GM12878 (cell line): ENCODE measurements around the gene CBFA2T3. TPM values are rescaled to one million over a fixed set of nuclear protein-coding genes. Genes with fewer than 3 reads are reported as not detected.

Source experiments
- ATAC-seq: fragments of 200-7000 bp; cut with Tn5 transposase; 3 replicates; pipeline ENCODE4 v1.9.1; 2020; ENCODE audit warnings: mild to moderate bottlenecking, moderate library complexity
- BruUV-seq: library from RNA; stranded (reverse); fragments of 400-500 nt; replicated peaks from 2 replicates; lab custom pipeline; 2021; lab: Mats Ljungman, UMichigan
- CTCF ChIA-PET: fragments of 300-600 bp; sonication (Branson Sonifier 250); formaldehyde crosslinking; extraction: SDS; loops from one replicate; lab custom pipeline; 2021; ENCODE audit warnings: inconsistent platforms; lab: Yijun Ruan, JAX
- POLR2A ChIA-PET: fragments of 350-600 bp; formaldehyde crosslinking; extraction: SDS; loops from one replicate; lab custom pipeline; 2021; ENCODE audit warnings: inconsistent platforms; lab: Charles Lee
- RAD21 ChIA-PET: fragments of 300-600 bp; sonication (Branson Sonifier 250); formaldehyde crosslinking; loops from one replicate; lab custom pipeline; 2023; ENCODE audit warnings: antibody characterized with exemption; ENCODE audit not compliant: unreplicated experiment; lab: Charles Lee
- SMC1A ChIA-PET: fragments of 300-600 bp; sonication (Branson Sonifier 250); formaldehyde crosslinking; loops from one replicate; lab custom pipeline; 2023; ENCODE audit not compliant: unreplicated experiment, uncharacterized antibody; lab: Charles Lee
- DNase-seq: peaks from one replicate; pipeline ENCODE4 v3.0.0-alpha.2; 2011; ENCODE audit warnings: low read depth, low spot score
- FAIRE-seq: peaks from 3 replicates; lab custom pipeline; 2011; peaks lifted over from hg19 to GRCh38; lab: Jason Lieb, UNC
- H2AFZ ChIP-seq: 2 replicates; pipeline ENCODE4 v1.6.0; 2011; ENCODE audit warnings: low read depth, low read length, control low read depth; ENCODE audit not compliant: control insufficient read depth
- H3K27ac ChIP-seq: 2 replicates; pipeline ENCODE4 v1.5.1; 2011; ENCODE audit warnings: control low read depth; ENCODE audit not compliant: control insufficient read depth, insufficient read depth
- H3K27me3 ChIP-seq, 2 experiments: replicated peaks in 1 of 2; 2 replicates each; pipeline versions ENCODE4 v1.6.0 to v1.6.1; 2011; ENCODE audit warnings: low read length in 1 of 2; ENCODE audit not compliant: control insufficient read depth in 2 of 2, insufficient read depth in 2 of 2
- H3K36me3 ChIP-seq, 2 experiments: 2 replicates each; pipeline ENCODE4 v1.5.1; 2011; ENCODE audit warnings: low read length in 1 of 2; ENCODE audit not compliant: control insufficient read depth in 2 of 2, insufficient read depth in 2 of 2
- H3K4me1 ChIP-seq: 2 replicates; pipeline ENCODE4 v1.6.1; 2011; ENCODE audit warnings: mild to moderate bottlenecking, low read length, moderate library complexity, mixed read lengths; ENCODE audit not compliant: control insufficient read depth, insufficient read depth
- H3K4me2 ChIP-seq: 2 replicates; pipeline ENCODE4 v1.6.0; 2011; ENCODE audit warnings: control low read depth; ENCODE audit not compliant: control insufficient read depth, insufficient read depth
- H3K4me3 ChIP-seq: fragments of 200-600 bp; sonication (generic); 2 replicates; pipeline ENCODE4 v1.5.1; 2016
- H3K79me2 ChIP-seq: 2 replicates; pipeline ENCODE4 v1.6.0; 2011; ENCODE audit warnings: low read length; ENCODE audit not compliant: control insufficient read depth, insufficient read depth
- H3K9ac ChIP-seq: 2 replicates; pipeline ENCODE4 v1.8.0; 2011; ENCODE audit warnings: low read length, control low read depth, mixed read lengths; ENCODE audit not compliant: control insufficient read depth, insufficient read depth
- H3K9me3 ChIP-seq: replicated peaks from 3 replicates; pipeline ENCODE4 v1.5.1; 2011; ENCODE audit warnings: mild to moderate bottlenecking, low read length; ENCODE audit not compliant: control insufficient read depth, insufficient read depth
- H4K20me1 ChIP-seq: 2 replicates; pipeline ENCODE4 v1.6.0; 2011; ENCODE audit not compliant: control insufficient read depth, insufficient read depth
- SIX5 ChIP-seq: IDR thresholded peaks from 2 replicates; pipeline ENCODE4 v1.6.1; 2011; ENCODE audit warnings: mild to moderate bottlenecking, low read depth, low read length, moderate library complexity; ENCODE audit not compliant: severe bottlenecking
- ZNF207 ChIP-seq: fragments of 450-650 bp; IDR thresholded peaks from 2 replicates; pipeline ENCODE4 v1.6.1; 2014; ENCODE audit warnings: antibody characterized with exemption, mild to moderate bottlenecking, borderline replicate concordance
- WGBS: methylation state at CpG from one replicate; pipeline ENCODE4 v1.1.6; 2016; ENCODE audit warnings: low lambda C conversion rate; ENCODE audit not compliant: insufficient replicate concordance, insufficient coverage; ENCODE audit errors: missing lambda C conversion rate; 5-methylcytosine and 5-hydroxymethylcytosine counted together
- in situ Hi-C: fragments of 300-500 bp; cut with MboI; formaldehyde crosslinking; loops from 9 replicates; pipeline ENCODE4 v1.14.3; 2018; ENCODE audit warnings: mixed read lengths
- intact Hi-C: fragments of 100-400 bp; cut with micrococcal nuclease; formaldehyde crosslinking; loops from one replicate; pipeline ENCODE4 v1.14.2; 2022; ENCODE audit not compliant: unreplicated experiment
- polyA plus RNA-seq, 11 experiments: library from polyadenylated mRNA; depleted of rRNA in 4 of 11; unstranded in 6 of 11; stranded (reverse) in 5 of 11; fragments of >200 nt; fragmentation: Nextera tagmentation in 4 of 11; fragmentation: Illumina TruSeq in 1 of 11; extraction: Ambion mirVana in 4 of 11; extraction: Trizol in 1 of 11; gene quantifications; 1 replicate in 1 of 11; 2 replicates in 10 of 11; pipeline versions ENCODE4 v1.2.1 to v1.2.3, GENCODE V29; 2011 to 2016; ENCODE audit warnings: inconsistent platforms in 2 of 11, missing spikeins in 2 of 11, low read depth in 1 of 11
- total RNA-seq, 4 experiments: library from RNA; depleted of rRNA in 3 of 4; stranded (reverse); fragments of >200 nt in 3 of 4; fragmentation: Illumina TruSeq in 1 of 4; extraction: Trizol in 1 of 4; gene quantifications; 2 replicates each; pipeline versions ENCODE4 v1.2.1 to v1.2.3, GENCODE V29; 2013 to 2021
- TF ChIP-seq, protein P1 (sequence below): fragments of 450-650 bp; formaldehyde crosslinking; IDR thresholded peaks from 2 replicates; pipeline ENCODE4 v1.4.0; 2020; ENCODE audit warnings: mild to moderate bottlenecking, moderate library complexity
- TF ChIP-seq, protein P2 (sequence below): IDR thresholded peaks from 2 replicates; pipeline ENCODE4 v1.6.1; 2012; ENCODE audit warnings: low read depth, low read length, improper control_type of control experiment

Gene CBFA2T3
- total and polyA plus RNA-seq, 10 of the 15 experiments (the other 5 are each of a cell fraction or from before 2014, with no cell fraction given) = 0.69 to 42.6 (median 4.5) TPM

DNA sequence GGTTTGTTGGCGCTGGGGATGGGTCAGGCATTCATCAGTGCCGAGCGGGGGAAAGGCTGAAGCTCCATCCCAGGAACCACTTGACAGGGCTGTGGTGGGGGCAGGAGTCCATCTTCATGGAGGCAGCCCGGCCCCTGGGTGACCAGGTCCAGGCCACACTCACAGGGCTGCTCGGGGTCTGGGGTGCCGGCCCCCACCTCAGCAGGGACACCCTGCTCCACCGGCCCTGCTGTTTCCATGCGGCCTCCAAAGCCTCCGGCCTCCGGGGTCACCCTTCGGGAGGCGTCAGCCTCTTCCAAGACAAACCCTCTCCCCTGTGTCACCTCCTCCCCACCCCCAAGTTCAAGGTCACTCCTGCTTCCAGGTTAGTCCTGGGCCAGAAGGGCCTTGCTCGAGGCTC is 142.3 kb downstream of the CBFA2T3 start:
- Histone ChIP-seq H3K4me3 (no peak overlapping the region), H3K79me2 (no peaks in the 10 kb centered on the region), H4K20me1 (no peaks in the 10 kb centered on the region), H2AFZ (no peak overlapping the region), H3K9me3 (no peaks in the 10 kb centered on the region), H3K36me3 (no peaks in the 10 kb centered on the region; a peak in 1 of 4 replicates), H3K27me3 (no peaks in the 10 kb centered on the region)
- FAIRE-seq = no peak
- ChIA-PET SMC1A (no interaction called here), POLR2A (no interaction called here), CTCF (no interaction called here)
- TF ChIP-seq, protein P1, sequence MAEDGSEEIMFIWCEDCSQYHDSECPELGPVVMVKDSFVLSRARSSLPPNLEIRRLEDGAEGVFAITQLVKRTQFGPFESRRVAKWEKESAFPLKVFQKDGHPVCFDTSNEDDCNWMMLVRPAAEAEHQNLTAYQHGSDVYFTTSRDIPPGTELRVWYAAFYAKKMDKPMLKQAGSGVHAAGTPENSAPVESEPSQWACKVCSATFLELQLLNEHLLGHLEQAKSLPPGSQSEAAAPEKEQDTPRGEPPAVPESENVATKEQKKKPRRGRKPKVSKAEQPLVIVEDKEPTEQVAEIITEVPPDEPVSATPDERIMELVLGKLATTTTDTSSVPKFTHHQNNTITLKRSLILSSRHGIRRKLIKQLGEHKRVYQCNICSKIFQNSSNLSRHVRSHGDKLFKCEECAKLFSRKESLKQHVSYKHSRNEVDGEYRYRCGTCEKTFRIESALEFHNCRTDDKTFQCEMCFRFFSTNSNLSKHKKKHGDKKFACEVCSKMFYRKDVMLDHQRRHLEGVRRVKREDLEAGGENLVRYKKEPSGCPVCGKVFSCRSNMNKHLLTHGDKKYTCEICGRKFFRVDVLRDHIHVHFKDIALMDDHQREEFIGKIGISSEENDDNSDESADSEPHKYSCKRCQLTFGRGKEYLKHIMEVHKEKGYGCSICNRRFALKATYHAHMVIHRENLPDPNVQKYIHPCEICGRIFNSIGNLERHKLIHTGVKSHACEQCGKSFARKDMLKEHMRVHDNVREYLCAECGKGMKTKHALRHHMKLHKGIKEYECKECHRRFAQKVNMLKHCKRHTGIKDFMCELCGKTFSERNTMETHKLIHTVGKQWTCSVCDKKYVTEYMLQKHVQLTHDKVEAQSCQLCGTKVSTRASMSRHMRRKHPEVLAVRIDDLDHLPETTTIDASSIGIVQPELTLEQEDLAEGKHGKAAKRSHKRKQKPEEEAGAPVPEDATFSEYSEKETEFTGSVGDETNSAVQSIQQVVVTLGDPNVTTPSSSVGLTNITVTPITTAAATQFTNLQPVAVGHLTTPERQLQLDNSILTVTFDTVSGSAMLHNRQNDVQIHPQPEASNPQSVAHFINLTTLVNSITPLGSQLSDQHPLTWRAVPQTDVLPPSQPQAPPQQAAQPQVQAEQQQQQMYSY (CRISPR knock-in tag) = no peak
- no peak for TF ChIP-seq ZNF207
- no peak for TF ChIP-seq SIX5
- TF ChIP-seq, protein P2, sequence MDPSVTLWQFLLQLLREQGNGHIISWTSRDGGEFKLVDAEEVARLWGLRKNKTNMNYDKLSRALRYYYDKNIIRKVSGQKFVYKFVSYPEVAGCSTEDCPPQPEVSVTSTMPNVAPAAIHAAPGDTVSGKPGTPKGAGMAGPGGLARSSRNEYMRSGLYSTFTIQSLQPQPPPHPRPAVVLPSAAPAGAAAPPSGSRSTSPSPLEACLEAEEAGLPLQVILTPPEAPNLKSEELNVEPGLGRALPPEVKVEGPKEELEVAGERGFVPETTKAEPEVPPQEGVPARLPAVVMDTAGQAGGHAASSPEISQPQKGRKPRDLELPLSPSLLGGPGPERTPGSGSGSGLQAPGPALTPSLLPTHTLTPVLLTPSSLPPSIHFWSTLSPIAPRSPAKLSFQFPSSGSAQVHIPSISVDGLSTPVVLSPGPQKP = no peak
- TF ChIP-seq, all 136 proteins: peak for 0
- in situ Hi-C loops (no loop called here), intact Hi-C loops (no loop called here)
- Histone ChIP-seq H3K4me1 (no peaks in the 10 kb centered on the region), H3K9ac (no peak overlapping the region), H3K4me2 (no peak overlapping the region), H3K27ac (no peak overlapping the region)
- RAD21 ChIA-PET = no interaction called here
- DNase-seq (no peak), ATAC-seq (no peak)
- BruUV-seq = no TSS peak
- WGBS = 93% methylated on average over 13 of the region's 13 CpGs
